CD4-positive, alpha-beta T cell treated with Interleukin-10 for 1 hour (primary cell): ENCODE data around the gene RAD18.
A peak's percentile ranks its signal among the peaks of the same experiment; 100 is the strongest.

Experiments
- DNase-seq: peaks from one replicate; pipeline ENCODE4 v3.0.0-alpha.2; 2020

The RAD18 gene

GRCh38 chr3:8891303-8891702 lies 72.0 kb downstream of the RAD18 start:
- no peak for DNase-seq

GRCh38 chr3:8888301-8888915 lies 74.9 kb downstream of the RAD18 start:
- DNase-seq: no peak

GRCh38 chr3:8887435-8888300 lies 75.6 kb downstream of the RAD18 start:
- no peak for DNase-seq

- no peak for DNase-seq
Measured at GRCh38 chr3:8886546-8886945, 76.7 kb downstream of the RAD18 start.

- DNase-seq: no peak
Measured at GRCh38 chr3:8885536-8886316, 77.5 kb downstream of the RAD18 start.

- DNase-seq: no peak
Measured at GRCh38 chr3:8884630-8885290, 78.5 kb downstream of the RAD18 start.

- no peak for DNase-seq
Measured at GRCh38 chr3:8882642-8883041, 80.6 kb downstream of the RAD18 start.

- no peak for DNase-seq
Measured at GRCh38 chr3:8882171-8882593, 81.1 kb downstream of the RAD18 start.

- no peak for DNase-seq
Measured at GRCh38 chr3:8879347-8879944, 83.8 kb downstream of the RAD18 start.

GRCh38 chr3:8875836-8876235 lies 87.4 kb downstream of the RAD18 start:
- no peak for DNase-seq

- no peak for DNase-seq
Measured at GRCh38 chr3:8873740-8874139, 89.5 kb downstream of the RAD18 start.

- DNase-seq: no peak
Measured at GRCh38 chr3:8872261-8872660, 91.0 kb downstream of the RAD18 start.

GRCh38 chr3:8871306-8871705 lies 92.0 kb downstream of the RAD18 start:
- DNase-seq: no peak

GRCh38 chr3:8870134-8870533 lies 93.1 kb downstream of the RAD18 start:
- DNase-seq: no peak

- DNase-seq: no peak
Measured at GRCh38 chr3:8869613-8870012, 93.7 kb downstream of the RAD18 start.

- DNase-seq: no peak
Measured at GRCh38 chr3:8868996-8869395, 94.3 kb downstream of the RAD18 start.

- no peak for DNase-seq
Measured at GRCh38 chr3:8867646-8868045, 95.6 kb downstream of the RAD18 start.

- no peak for DNase-seq
Measured at GRCh38 chr3:8865697-8866096, 97.6 kb downstream of the RAD18 start.

- peak; percentile 2 for DNase-seq
Measured at GRCh38 chr3:8864402-8865350, 98.6 kb downstream of the RAD18 start.

- no peak for DNase-seq
Measured at GRCh38 chr3:8863891-8864290, 99.4 kb downstream of the RAD18 start.

GRCh38 chr3:8857720-8858367 lies 105.4 kb downstream of the RAD18 start:
- no peak for DNase-seq
